ENCODE results near the gene NXF1. TPM values are rescaled to one million over a fixed set of nuclear protein-coding genes. Genes with fewer than 3 reads are reported as not detected.
A peak's percentile ranks its signal among the peaks of the same experiment; 100 is the strongest.
"Not testable (repeated sequence)": the region's sequence is repeated elsewhere in the genome, so short reads cannot be mapped to it uniquely, and the experiment has no call there.

The NXF1 gene
- total RNA-seq, 4 donors from 2014 or later = 56.6 to 114 (median 79.6) TPM

GRCh38 chr11:62752994-62753735 is 52.1 kb downstream of the NXF1 start:
- peak overlapping the region; percentile 13 for H3K4me3 ChIP-seq (ENCODE audit: low read depth, poor library complexity, severe bottlenecking)
- DNase-seq (ENCODE audit: low spot score in 2 of 2) = no peak
- WGBS, 2 donors = 54 to 60% methylated on average over 14 to 15 of the region's 15 CpGs
- intact Hi-C loops (cut with DNase I; ENCODE audit: low total_unique reads) = no loop called here
- TF ChIP-seq POLR2A (IDR thresholded peaks at IDR 0.05) (no peak), CTCF (IDR thresholded peaks at IDR 0.05) (no peak)

DNA sequence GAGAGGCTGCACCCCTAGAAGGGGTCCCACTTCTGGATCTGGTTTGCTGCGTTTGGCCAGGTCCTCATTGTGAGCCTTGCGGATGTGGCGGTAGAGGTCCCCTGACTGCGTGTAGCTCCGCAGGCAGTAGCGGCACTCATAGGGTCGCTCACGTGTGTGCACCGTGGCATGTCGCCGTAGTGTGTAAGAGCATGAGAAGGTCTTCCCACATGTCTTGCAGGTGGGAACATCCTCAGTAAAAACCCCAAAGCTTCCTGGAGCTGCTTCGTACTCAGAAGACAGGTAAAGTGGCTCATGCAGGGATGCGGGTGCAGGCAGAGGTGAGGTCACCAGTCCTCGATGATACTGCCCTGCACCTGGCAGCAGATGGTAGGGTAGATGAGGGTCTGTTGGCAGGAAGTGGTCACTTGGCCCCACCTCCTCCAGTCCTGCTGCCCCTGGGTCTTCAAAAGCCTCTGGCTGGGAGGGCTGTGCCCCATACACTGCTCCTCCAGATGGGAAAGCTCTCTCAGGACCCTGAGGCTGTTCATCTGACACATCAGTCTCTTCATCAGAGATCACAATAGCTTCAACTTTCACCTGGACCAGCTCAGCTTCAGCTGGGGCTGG is 53.0 kb downstream of the NXF1 start:
- no peak for DNase-seq (ENCODE audit: low spot score in 2 of 2)
- intact Hi-C loops (cut with DNase I; ENCODE audit: low total_unique reads) = no loop called here
- TF ChIP-seq CTCF (IDR thresholded peaks at IDR 0.05) (no peak), POLR2A (IDR thresholded peaks at IDR 0.05) (no peak)
- H3K4me3 ChIP-seq (ENCODE audit: low read depth, poor library complexity, severe bottlenecking) = no peak overlapping the region
- 92 to 97% methylated on average over 10 to 14 of the region's 14 CpGs for WGBS, 2 donors

GRCh38 chr11:62749931-62750330 is 55.3 kb downstream of the NXF1 start:
- DNase-seq (ENCODE audit: low spot score in 2 of 2); intact Hi-C loops (cut with DNase I; ENCODE audit: low total_unique reads); H3K4me3 ChIP-seq (ENCODE audit: low read depth, poor library complexity, severe bottlenecking): not testable (repeated sequence)
- 94 to 96% methylated on average over 5 of the region's 5 CpGs for WGBS, 2 donors

DNA sequence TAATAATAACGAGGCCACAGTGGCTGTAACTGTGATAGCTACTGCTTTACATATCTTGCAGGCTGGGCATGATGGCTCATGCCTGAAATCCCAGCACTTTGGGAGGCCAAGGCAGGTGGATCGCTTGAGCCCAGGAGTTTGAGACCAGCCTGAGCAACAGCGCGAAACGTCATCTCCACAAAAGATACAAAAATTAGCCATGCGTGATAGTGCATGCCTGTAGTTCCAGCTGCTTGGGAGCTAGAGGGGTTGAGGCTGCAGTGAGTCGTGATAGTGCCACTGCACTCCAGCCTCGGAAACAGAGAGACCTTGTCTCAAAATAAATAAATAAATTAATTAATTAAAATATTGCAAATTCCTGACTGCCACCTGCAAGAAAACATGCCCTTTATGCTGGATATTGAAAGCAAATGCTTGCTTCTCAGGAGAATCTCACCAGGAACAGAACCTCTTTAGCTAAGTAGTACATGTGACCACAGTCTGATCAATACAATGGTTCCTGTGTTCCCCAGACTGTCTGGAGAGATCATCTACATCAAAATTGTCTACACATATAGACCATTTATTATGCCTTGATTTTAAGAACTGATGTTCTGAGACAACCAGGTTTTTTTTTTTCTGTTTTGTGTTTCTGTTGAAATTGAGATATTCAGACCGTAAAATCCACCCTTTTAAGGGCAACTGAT is 57.6 kb downstream of the NXF1 start:
- no peak overlapping the region for H3K4me3 ChIP-seq (ENCODE audit: low read depth, poor library complexity, severe bottlenecking)
- intact Hi-C loops (cut with DNase I; ENCODE audit: low total_unique reads) = no loop called here
- 48 to 57% methylated on average over 9 of the region's 9 CpGs for WGBS, 2 donors
- DNase-seq (ENCODE audit: low spot score in 2 of 2) = no peak
- no peak for TF ChIP-seq CTCF (IDR thresholded peaks at IDR 0.05)
- TF ChIP-seq POLR2A (IDR thresholded peaks at IDR 0.05) = no peak

Small RNA genes lying within 50 kb of the gene (microRNA-seq; reads per million reads assigned to microRNA genes)
- gene MIR6514 (ENCODE audit: borderline number of aligned reads in 1 of 2, borderline replicate concordance in 2 of 2) (0.57 to 1.4 reads per million in 2 donors), gene MIR6748 (ENCODE audit: borderline number of aligned reads in 1 of 2, borderline replicate concordance in 2 of 2) (0 reads per million in 2 donors)

Other genes with a start within 250 kb of the NXF1 start
- gene EEF1G, start 231.5 kb downstream of the NXF1 start, total RNA-seq = 1,000 to 10,000 TPM; 2,343 to 3,224 (median 2,571) TPM
- 10 to 100 TPM; 11.0 to 29.8 (median 15.8) TPM for gene TUT1, start 213.9 kb downstream of the NXF1 start, total RNA-seq
- gene MTA2, start 203.6 kb downstream of the NXF1 start, total RNA-seq = 100 to 1,000 TPM in 2 of 4 donors, 10 to 100 TPM in 2; 91.3 to 139 (median 98.3) TPM
- 10 to 100 TPM; 39.5 to 61.0 (median 42.9) TPM for gene EML3, start 192.7 kb downstream of the NXF1 start, total RNA-seq
- 1 to 10 TPM; 4.0 to 7.6 (median 6.5) TPM for gene ROM1, start 192.2 kb downstream of the NXF1 start, total RNA-seq
- 10 to 100 TPM; 29.7 to 51.8 (median 35.2) TPM for gene B3GAT3, start 183.5 kb downstream of the NXF1 start, total RNA-seq
- 100 to 1,000 TPM in 1 of 4 donors, 10 to 100 TPM in 3; 72.0 to 118 (median 91.4) TPM for gene GANAB, start 158.8 kb downstream of the NXF1 start, total RNA-seq
- 10 to 100 TPM; 28.5 to 32.7 (median 30.2) TPM for gene INTS5, start 152.1 kb downstream of the NXF1 start, total RNA-seq
- 10 to 100 TPM; 21.3 to 58.4 (median 31.4) TPM for gene C11orf98, start 140.2 kb downstream of the NXF1 start, total RNA-seq
- gene CSKMT, start 140.1 kb downstream of the NXF1 start, total RNA-seq = 10 to 100 TPM in 1 of 4 donors, 1 to 10 TPM in 3; 2.9 to 14.8 (median 7.7) TPM
- 10 to 100 TPM in 2 of 4 donors, 1 to 10 TPM in 2; 7.5 to 12.0 (median 10.3) TPM for gene UQCC3, start 133.8 kb downstream of the NXF1 start, total RNA-seq
- gene LBHD1, start 133.2 kb downstream of the NXF1 start, total RNA-seq = 1 to 10 TPM; 2.5 to 4.6 (median 3.1) TPM
- 100 to 1,000 TPM; 194 to 275 (median 235) TPM for gene UBXN1, start 126.4 kb downstream of the NXF1 start, total RNA-seq
- 10 to 100 TPM in 2 of 4 donors, 1 to 10 TPM in 2; 7.3 to 11.6 (median 9.9) TPM for gene LRRN4CL, start 115.9 kb downstream of the NXF1 start, total RNA-seq
- 10 to 100 TPM; 25.4 to 68.2 (median 45.1) TPM for gene BSCL2, start 98.0 kb downstream of the NXF1 start, total RNA-seq
- not detected for gene GNG3, start 97.8 kb downstream of the NXF1 start, total RNA-seq
- gene HNRNPUL2, start 78.0 kb downstream of the NXF1 start, total RNA-seq = 10 to 100 TPM; 19.9 to 30.8 (median 24.3) TPM
- gene TTC9C, start 77.0 kb downstream of the NXF1 start, total RNA-seq = 10 to 100 TPM; 23.7 to 44.7 (median 33.9) TPM
- 10 to 100 TPM; 13.4 to 35.4 (median 19.0) TPM for gene ZBTB3, start 51.3 kb downstream of the NXF1 start, total RNA-seq
- gene POLR2G, start 43.9 kb downstream of the NXF1 start, total RNA-seq = 10 to 100 TPM; 51.5 to 71.0 (median 57.2) TPM
- gene TAF6L, start 34.0 kb downstream of the NXF1 start, total RNA-seq = 10 to 100 TPM; 21.0 to 79.2 (median 38.2) TPM
- 10 to 100 TPM; 62.9 to 82.6 (median 81.0) TPM for gene TMEM179B, start 18.0 kb downstream of the NXF1 start, total RNA-seq
- 10 to 100 TPM; 12.9 to 41.4 (median 21.0) TPM for gene TMEM223, start 13.4 kb downstream of the NXF1 start, total RNA-seq
- gene STX5, start 26.6 kb upstream of the NXF1 start, total RNA-seq = 10 to 100 TPM; 30.0 to 47.4 (median 38.4) TPM
- not detected for gene TEX54, start 27.4 kb upstream of the NXF1 start, total RNA-seq
- gene WDR74, start 34.1 kb upstream of the NXF1 start, total RNA-seq = 10 to 100 TPM; 49.7 to 93.8 (median 64.3) TPM
- 100 to 1,000 TPM; 175 to 190 (median 187) TPM for gene SLC3A2, start 75.5 kb upstream of the NXF1 start, total RNA-seq
- gene CHRM1, start 115.9 kb upstream of the NXF1 start, total RNA-seq = 1 to 10 TPM; 1.5 to 7.6 (median 4.5) TPM
- not detected for gene SLC22A6, start 179.5 kb upstream of the NXF1 start, total RNA-seq
- not detected for gene SLC22A8, start 210.4 kb upstream of the NXF1 start, total RNA-seq

All from lower leg skin (tissue), 4 donors.